GM12873 (cell line): ENCODE data around the gene NEK7.
A peak's percentile ranks its signal among the peaks of the same experiment; 100 is the strongest.

Experiments used
- CTCF ChIP-seq: IDR thresholded peaks from 2 replicates; pipeline ENCODE4 v1.5.1; 2012; ENCODE audit warnings: low read depth, mild to moderate bottlenecking, moderate library complexity, low read length, control low read depth; ENCODE audit not compliant: insufficient read depth; ENCODE audit errors: missing control alignments

NEK7 gene

GRCh38 chr1:198337886-198338285 lies 181.1 kb downstream of the NEK7 start:
- no peak for TF ChIP-seq CTCF

- TF ChIP-seq CTCF = no peak
Observed at GRCh38 chr1:198340139-198340538, 183.3 kb downstream of the NEK7 start.

- no peak for TF ChIP-seq CTCF
Observed at GRCh38 chr1:198346178-198346577, 189.4 kb downstream of the NEK7 start.

GRCh38 chr1:198350456-198350855 lies 193.7 kb downstream of the NEK7 start:
- TF ChIP-seq CTCF = no peak

- no peak for TF ChIP-seq CTCF
Observed at GRCh38 chr1:198352975-198353695, 196.3 kb downstream of the NEK7 start.

GRCh38 chr1:198357937-198358336 lies 201.1 kb downstream of the NEK7 start:
- TF ChIP-seq CTCF = no peak

GRCh38 chr1:198359024-198359653 lies 202.3 kb downstream of the NEK7 start:
- TF ChIP-seq CTCF = peak; percentile 47
